PFSK-1 (cell line): ENCODE measurements around the gene EID3.

Experiments
- FOXP2 ChIP-seq: optimal IDR thresholded peaks from 2 replicates; pipeline ENCODE3; 2011; ENCODE audit warnings: borderline replicate concordance, control low read depth, inconsistent platforms; ENCODE audit not compliant: insufficient read depth; ENCODE audit errors: extremely low read length, extremely low read depth
- POLR2AphosphoS5 ChIP-seq: IDR thresholded peaks from 2 replicates; pipeline ENCODE4 v1.6.1; 2012; ENCODE audit warnings: low read depth, mild to moderate bottlenecking, control low read depth, low read length, moderate library complexity
- REST ChIP-seq, 2 experiments: IDR thresholded peaks; 2 replicates each; pipeline versions ENCODE4 v1.6.1 to v1.8.0; 2011 to 2012; ENCODE audit warnings: low read depth in 2 of 2, low read length in 2 of 2, control low read depth in 1 of 2, inconsistent platforms in 1 of 2, mild to moderate bottlenecking in 1 of 2, moderate library complexity in 1 of 2; ENCODE audit not compliant: insufficient read depth in 1 of 2
- SIN3A ChIP-seq: IDR thresholded peaks from 2 replicates; pipeline ENCODE4 v1.6.1; 2012; ENCODE audit warnings: mild to moderate bottlenecking, low read length, moderate library complexity, borderline replicate concordance; ENCODE audit not compliant: insufficient read depth
- TAF1 ChIP-seq: IDR thresholded peaks from 2 replicates; pipeline ENCODE4 v1.6.1; 2012; ENCODE audit warnings: low read length, control low read depth, borderline replicate concordance; ENCODE audit not compliant: insufficient read depth

Gene EID3

DNA sequence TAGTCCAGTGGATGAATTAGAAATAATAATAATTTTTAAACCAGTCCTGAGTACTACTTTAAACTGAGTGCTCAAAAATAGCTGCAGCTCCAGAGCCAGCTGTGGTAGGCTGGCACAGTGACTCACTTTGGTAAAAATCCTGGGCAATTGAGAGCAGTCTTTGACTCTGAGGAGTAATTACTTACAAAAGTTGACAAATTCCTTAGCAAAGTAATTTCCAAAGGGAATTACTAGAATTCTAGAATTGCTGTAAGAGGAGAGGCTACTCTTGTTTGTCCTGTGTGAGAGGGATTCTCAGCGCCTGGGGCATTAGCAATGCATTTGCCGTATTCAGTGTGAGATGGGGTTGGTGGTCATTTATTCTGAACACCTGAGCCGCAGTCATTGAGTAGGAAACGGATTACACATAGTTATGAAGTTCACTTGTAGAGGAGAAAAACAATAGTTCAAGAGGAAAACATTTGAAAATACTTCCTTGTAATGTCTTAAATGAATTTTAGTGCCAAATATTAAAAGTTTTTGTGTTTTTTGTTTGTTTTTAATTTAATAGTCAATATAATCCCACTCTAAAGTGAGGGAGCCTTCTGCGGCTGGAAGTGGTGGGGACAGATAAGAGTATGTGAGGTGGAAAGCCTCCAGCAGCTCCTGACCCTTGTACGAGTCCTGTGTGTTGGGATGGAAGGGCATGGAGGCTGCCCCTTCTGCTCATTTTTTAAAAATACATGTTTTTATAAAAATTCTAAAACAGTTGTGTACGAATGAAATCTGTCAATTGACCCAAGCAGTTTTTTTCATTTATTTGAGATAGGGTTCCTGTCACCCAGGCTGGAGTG is 41.9 kb downstream of the EID3 start:
- TF ChIP-seq POLR2AphosphoS5 (no peak), FOXP2 (no peak), REST (IDR thresholded peaks at IDR 0.05; ENCODE audit: insufficient read depth in 1 of 2, low read depth in 2 of 2, low read length in 2 of 2) (no peak), SIN3A (no peak), TAF1 (no peak)

- TF ChIP-seq REST (IDR thresholded peaks at IDR 0.05; ENCODE audit: insufficient read depth in 1 of 2, low read depth in 2 of 2, low read length in 2 of 2) (no peak), SIN3A (no peak), TAF1 (no peak), POLR2AphosphoS5 (no peak), FOXP2 (no peak)
Observed at GRCh38 chr12:104347374-104348075, 44.0 kb downstream of the EID3 start.

GRCh38 chr12:104348283-104348993 is 44.9 kb downstream of the EID3 start:
- TF ChIP-seq SIN3A (no peak), POLR2AphosphoS5 (no peak), FOXP2 (no peak), TAF1 (no peak), REST (IDR thresholded peaks at IDR 0.05; ENCODE audit: insufficient read depth in 1 of 2, low read depth in 2 of 2, low read length in 2 of 2) (no peak)

GRCh38 chr12:104348994-104349494 is 45.5 kb downstream of the EID3 start:
- TF ChIP-seq POLR2AphosphoS5 (no peak), SIN3A (no peak), TAF1 (no peak), REST (IDR thresholded peaks at IDR 0.05; ENCODE audit: insufficient read depth in 1 of 2, low read depth in 2 of 2, low read length in 2 of 2) (no peak), FOXP2 (no peak)
